GM23248 (cell line): ENCODE data around the gene MAGEF1. TPM values are rescaled to one million over a fixed set of nuclear protein-coding genes. Genes with fewer than 3 reads are reported as not detected.

ENCODE experiments used
- DNase-seq: peaks from one replicate; pipeline ENCODE4 v3.0.0-alpha.2; 2015
- H2AFZ ChIP-seq: fragments of 200-600 bp; sonication (generic); 2 replicates; pipeline ENCODE4 v1.6.1; 2016; ENCODE audit warnings: antibody characterized with exemption
- H3F3A ChIP-seq: fragments of 200-600 bp; sonication (generic); 2 replicates; pipeline ENCODE4 v1.6.1; 2016; ENCODE audit warnings: mild to moderate bottlenecking, antibody characterized with exemption, mixed run types; ENCODE audit not compliant: insufficient read depth
- H3K27ac ChIP-seq: fragments of 200-600 bp; sonication (generic); 2 replicates; pipeline ENCODE4 v1.5.1; 2016; ENCODE audit warnings: mild to moderate bottlenecking
- H3K27me3 ChIP-seq: fragments of 200-600 bp; sonication (generic); replicated peaks from 2 replicates; pipeline ENCODE4 v1.6.1; 2016; ENCODE audit warnings: mild to moderate bottlenecking; ENCODE audit not compliant: insufficient read depth
- H3K36me3 ChIP-seq: fragments of 200-600 bp; sonication (generic); 2 replicates; pipeline ENCODE4 v1.6.1; 2016; ENCODE audit warnings: low read depth, mild to moderate bottlenecking
- H3K4me1 ChIP-seq: fragments of 200-600 bp; sonication (generic); 2 replicates; pipeline ENCODE4 v1.6.1; 2016; ENCODE audit warnings: mild to moderate bottlenecking; ENCODE audit not compliant: insufficient read depth
- H3K4me2 ChIP-seq: fragments of 200-600 bp; sonication (generic); one replicate; pipeline ENCODE4 v1.6.1; 2016; ENCODE audit warnings: mild to moderate bottlenecking; ENCODE audit not compliant: unreplicated experiment
- H3K4me3 ChIP-seq: fragments of 200-600 bp; sonication (generic); 2 replicates; pipeline ENCODE4 v1.5.1; 2016; ENCODE audit warnings: mild to moderate bottlenecking
- H3K79me2 ChIP-seq: fragments of 200-600 bp; sonication (generic); 2 replicates; pipeline ENCODE4 v1.6.1; 2016; ENCODE audit warnings: mild to moderate bottlenecking; ENCODE audit not compliant: insufficient read depth
- H3K9ac ChIP-seq: fragments of 200-600 bp; sonication (generic); 2 replicates; pipeline ENCODE4 v1.6.1; 2016; ENCODE audit warnings: mild to moderate bottlenecking
- H3K9me2 ChIP-seq: fragments of 200-600 bp; sonication (generic); 2 replicates; pipeline ENCODE4 v1.6.1; 2016; ENCODE audit warnings: mixed run types, mild to moderate bottlenecking, moderate library complexity; ENCODE audit not compliant: insufficient read depth
- H3K9me3 ChIP-seq: fragments of 200-600 bp; sonication (generic); one replicate; pipeline ENCODE4 v1.6.1; 2017; ENCODE audit warnings: low read depth
- H4K20me1 ChIP-seq: fragments of 200-600 bp; sonication (generic); 2 replicates; pipeline ENCODE4 v1.6.0; 2016; ENCODE audit not compliant: insufficient read depth
- EZH2 ChIP-seq: fragments of 200-600 bp; sonication (generic); IDR thresholded peaks from 2 replicates; pipeline ENCODE4 v1.6.1; 2018; ENCODE audit warnings: antibody characterized with exemption, mild to moderate bottlenecking; ENCODE audit not compliant: insufficient read depth, poor library complexity, severe bottlenecking
- EZH2phosphoT487 ChIP-seq: fragments of 200-600 bp; sonication (generic); IDR thresholded peaks from 2 replicates; pipeline ENCODE4 v1.6.1; 2018; ENCODE audit warnings: antibody characterized with exemption, moderate library complexity, mild to moderate bottlenecking, low read depth; ENCODE audit not compliant: insufficient read depth
- WGBS, 2 experiments: methylation state at CpG; one replicate each; pipeline ENCODE4 v1.1.6; 2015 to 2017; ENCODE audit warnings: low lambda C conversion rate in 2 of 2, low coverage in 1 of 2; ENCODE audit errors: missing lambda C conversion rate in 2 of 2; 5-methylcytosine and 5-hydroxymethylcytosine counted together
- in situ Hi-C: fragments of 300-500 bp; cut with MboI; formaldehyde crosslinking; loops from 2 replicates; pipeline ENCODE4 v1.15.0; 2020
- polyA plus RNA-seq: library from polyadenylated mRNA; unstranded; fragments of >200 nt; fragmentation: Nextera tagmentation; extraction: Ambion mirVana; gene quantifications from 2 replicates; pipeline ENCODE4 v1.2.1, GENCODE V29; 2016
- total RNA-seq: library from RNA; depleted of rRNA; stranded (reverse); fragments of >200 nt; shearing (Covaris generic); gene quantifications from 2 replicates; pipeline ENCODE4 v1.2.3, GENCODE V29; 2014

MAGEF1 gene
- total and polyA plus RNA-seq, 2 experiments from 2014 or later, result 38.9 to 39.0 TPM

DNA sequence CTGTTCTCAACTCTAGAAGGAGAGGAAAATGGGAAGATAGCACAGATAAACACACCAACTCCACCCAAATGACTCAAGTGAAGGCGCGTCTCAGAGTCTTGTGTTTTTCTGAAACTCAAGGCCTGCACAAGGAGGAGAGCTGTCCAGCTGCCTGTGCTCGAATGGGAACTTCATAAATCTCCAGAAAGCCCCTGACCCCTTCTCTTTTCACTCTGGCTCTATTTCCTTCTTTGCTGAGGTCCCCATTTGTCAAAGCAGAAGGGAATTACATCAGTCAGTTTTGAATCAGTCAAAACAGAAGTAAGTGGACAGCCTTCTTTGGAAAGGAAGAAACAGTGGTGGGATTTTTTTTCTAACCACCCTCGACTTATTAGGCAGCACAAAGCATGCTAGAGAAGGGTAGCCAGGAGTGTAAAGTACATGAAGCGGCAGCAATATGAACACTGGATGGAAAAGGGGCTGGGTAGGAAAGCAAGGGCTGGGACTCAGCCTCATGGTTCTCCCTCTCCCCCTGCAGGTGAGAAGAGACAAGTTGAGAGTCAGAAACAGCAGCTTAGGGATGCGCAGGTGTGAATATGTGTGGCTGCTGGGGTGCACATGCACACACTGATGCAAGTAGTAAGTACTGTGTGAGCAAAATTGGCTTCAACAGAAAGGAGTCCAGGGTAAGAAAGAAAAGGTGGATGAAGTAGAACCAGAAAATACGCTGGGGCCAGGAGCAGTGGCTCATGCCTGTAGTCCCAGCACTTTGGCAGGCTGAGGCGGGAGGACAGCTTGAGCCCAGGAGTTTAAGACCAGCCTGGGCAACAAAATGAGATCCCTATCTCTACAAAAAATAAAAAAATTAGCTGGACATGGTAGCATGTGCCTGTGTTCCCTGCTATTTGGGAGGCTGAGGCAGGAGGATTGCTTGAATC, 36.6 kb upstream of the MAGEF1 start:
- Histone ChIP-seq H3K27ac (no peak overlapping the region; the same call in 1 of the 2 replicates), H3K9me3 (no peaks in the 10 kb centered on the region), H3K79me2 (no peaks in the 10 kb centered on the region), H2AFZ (peak overlapping the region; percentile 43), H3K9me2 (no peaks in the 10 kb centered on the region), H3K9ac (no peak overlapping the region), H3K27me3 (no peaks in the 10 kb centered on the region; the same call in 1 of the 2 replicates), H3K4me1 (peaks cover 10% of the 10 kb centered on the region), H3K4me3 (no peak overlapping the region), H3K36me3 (no peaks in the 10 kb centered on the region), H3F3A (0 out of 2 replicates have a peak, but pooled peaks cover 4% of the 10 kb centered on the region), H3K4me2 (no peak overlapping the region), H4K20me1 (no peaks in the 10 kb centered on the region)
- TF ChIP-seq EZH2phosphoT487 (no peak), EZH2 (no peak)
- 29 to 31% methylated on average over 8 of the region's 8 CpGs for WGBS, 2 experiments
- DNase-seq, result peak; percentile 82
- in situ Hi-C loops, result no loop called here

DNA sequence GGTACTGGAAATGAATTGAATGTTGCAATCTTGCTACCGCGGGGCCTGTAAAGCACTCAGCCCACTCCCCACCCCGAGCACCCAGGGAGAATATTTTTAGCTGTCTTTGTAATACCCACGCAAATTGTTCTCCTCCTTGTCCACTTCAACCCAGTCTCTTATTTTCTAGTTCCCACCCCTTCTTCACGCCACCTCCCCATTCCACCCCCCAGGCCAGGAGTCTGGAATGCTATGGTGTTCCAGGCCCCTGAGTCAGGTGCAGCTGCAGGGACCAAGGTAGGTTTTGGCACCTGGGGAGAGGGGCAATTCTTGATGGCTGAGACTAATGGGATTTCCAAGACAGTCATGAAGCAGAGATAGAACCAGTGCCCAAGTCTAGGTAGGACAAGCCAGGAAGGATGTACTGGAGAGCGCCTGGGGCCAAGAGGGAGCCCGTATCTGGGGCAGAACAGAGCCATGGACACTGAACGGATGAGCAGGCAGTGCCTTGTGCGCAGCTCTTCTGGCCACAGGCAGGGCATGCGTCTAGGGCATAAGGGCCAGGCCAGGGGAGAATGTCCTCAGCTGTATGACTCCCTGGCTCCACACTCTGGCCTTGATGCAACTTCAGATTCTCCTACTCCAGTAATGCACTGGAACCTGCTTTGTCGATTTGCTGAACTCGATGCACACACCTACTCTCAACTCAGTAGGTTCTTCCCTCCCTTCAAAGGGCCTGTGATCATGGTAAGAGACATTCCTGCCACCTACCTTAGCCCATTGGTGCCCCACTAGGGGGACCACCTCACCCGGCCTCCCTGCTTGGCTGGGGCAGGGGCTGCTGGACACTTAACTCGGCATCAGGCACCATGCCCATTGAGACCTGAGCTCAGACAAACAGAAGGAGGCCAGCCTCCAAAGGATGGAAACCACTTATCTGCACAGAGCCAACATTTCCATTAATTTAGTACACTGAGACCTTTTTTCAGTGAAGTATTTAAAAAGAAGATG, 34.6 kb upstream of the MAGEF1 start:
- WGBS, 2 experiments, result 79 to 85% methylated on average over 14 of the region's 14 CpGs
- no peaks in the 10 kb centered on the region for H4K20me1 ChIP-seq
- in situ Hi-C loops, result no loop called here
- TF ChIP-seq EZH2phosphoT487 (no peak), EZH2 (no peak)
- no peaks in the 10 kb centered on the region; the same call in 1 of the 2 replicates for H3K27me3 ChIP-seq
- no peaks in the 10 kb centered on the region for H3K9me3 ChIP-seq
- H3K4me2 ChIP-seq, result no peak overlapping the region
- H3K27ac ChIP-seq, result no peak overlapping the region
- H3K36me3 ChIP-seq, result no peaks in the 10 kb centered on the region
- no peak overlapping the region for H3K9ac ChIP-seq
- H2AFZ ChIP-seq, result no peak overlapping the region
- H3K4me3 ChIP-seq, result no peak overlapping the region
- 0 out of 2 replicates have a peak, but pooled peaks cover 4% of the 10 kb centered on the region for H3F3A ChIP-seq
- no peaks in the 10 kb centered on the region for H3K9me2 ChIP-seq
- DNase-seq, result no peak
- H3K4me1 ChIP-seq, result peaks cover 10% of the 10 kb centered on the region
- H3K79me2 ChIP-seq, result no peaks in the 10 kb centered on the region

DNA sequence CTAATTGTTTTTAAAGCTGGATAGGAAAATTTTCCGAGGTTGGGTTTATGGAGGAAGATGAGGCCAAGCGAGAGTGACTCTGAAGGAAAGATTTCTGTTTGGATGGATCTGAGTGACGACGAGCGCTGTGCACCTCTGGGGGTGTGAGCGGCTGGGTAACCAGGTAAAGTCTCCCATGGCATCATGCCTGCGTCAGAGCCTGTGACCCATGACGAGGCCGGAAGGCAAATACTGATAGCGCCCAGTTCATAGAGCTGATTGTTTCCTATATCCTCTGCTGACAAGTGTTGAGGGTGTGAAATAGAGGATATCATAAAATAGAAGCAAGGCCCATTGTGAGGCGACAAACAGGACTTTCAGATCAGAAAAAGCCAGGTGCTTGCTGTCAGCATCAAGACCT, 33.7 kb upstream of the MAGEF1 start:
- Histone ChIP-seq H3K4me2 (no peak overlapping the region), H4K20me1 (no peaks in the 10 kb centered on the region), H3F3A (0 out of 2 replicates have a peak, but pooled peaks cover 4% of the 10 kb centered on the region), H2AFZ (no peak overlapping the region), H3K9me2 (no peaks in the 10 kb centered on the region), H3K27ac (no peak overlapping the region), H3K4me1 (peaks cover 14% of the 10 kb centered on the region), H3K36me3 (no peaks in the 10 kb centered on the region), H3K9ac (no peak overlapping the region), H3K4me3 (no peak overlapping the region), H3K9me3 (no peaks in the 10 kb centered on the region), H3K79me2 (no peaks in the 10 kb centered on the region), H3K27me3 (no peaks in the 10 kb centered on the region; the same call in 1 of the 2 replicates)
- no peak for DNase-seq
- in situ Hi-C loops, result no loop called here
- TF ChIP-seq EZH2phosphoT487 (no peak), EZH2 (no peak)
- WGBS, 2 experiments, result 85 to 88% methylated on average over 11 of the region's 11 CpGs

DNA sequence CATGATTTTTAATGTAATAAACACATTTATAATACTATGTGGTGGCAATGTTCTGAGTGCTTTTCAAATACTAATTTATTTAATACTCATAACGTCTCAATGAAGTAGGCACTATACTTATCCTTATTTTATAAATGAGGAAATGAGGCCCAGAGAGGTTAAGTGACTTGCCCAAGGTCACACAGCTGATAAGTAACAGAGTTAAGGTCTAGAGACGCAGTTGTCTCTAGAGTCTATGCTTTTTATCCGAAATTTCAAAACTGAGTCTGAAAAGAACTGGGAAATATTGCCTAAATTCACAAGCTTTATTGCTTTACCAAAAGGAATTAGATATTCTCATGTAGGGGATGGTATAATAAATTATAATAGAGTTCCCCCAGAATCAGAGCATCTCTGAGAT, 31.4 kb upstream of the MAGEF1 start:
- DNase-seq, result no peak
- H3K27me3 ChIP-seq, result no peaks in the 10 kb centered on the region
- H3F3A ChIP-seq, result 0 out of 2 replicates have a peak, but pooled peaks cover under 1% of the 10 kb centered on the region
- no peaks in the 10 kb centered on the region for H3K79me2 ChIP-seq
- peaks cover 24% of the 10 kb centered on the region for H3K4me1 ChIP-seq
- no peak overlapping the region for H2AFZ ChIP-seq
- no peaks in the 10 kb centered on the region for H4K20me1 ChIP-seq
- no peak overlapping the region for H3K9ac ChIP-seq
- 90 to 92% methylated on average over 3 of the region's 3 CpGs for WGBS, 2 experiments
- no peaks in the 10 kb centered on the region for H3K36me3 ChIP-seq
- in situ Hi-C loops, result no loop called here
- H3K27ac ChIP-seq, result no peak overlapping the region
- no peak for TF ChIP-seq EZH2phosphoT487
- no peak for TF ChIP-seq EZH2
- no peak overlapping the region for H3K4me3 ChIP-seq
- no peaks in the 10 kb centered on the region for H3K9me3 ChIP-seq
- no peaks in the 10 kb centered on the region for H3K9me2 ChIP-seq
- no peak overlapping the region for H3K4me2 ChIP-seq
